Fibroblast of the aortic adventitia (primary cell): ENCODE measurements around the gene MYO18B. TPM values are rescaled to one million over a fixed set of nuclear protein-coding genes. Genes with fewer than 3 reads are reported as not detected.

Experiments
- DNase-seq: peaks from one replicate; pipeline ENCODE4 v3.0.0-alpha.2; 2010; ENCODE audit warnings: low read depth
- H3K4me3 ChIP-seq: 2 replicates; pipeline ENCODE4 v1.5.1; 2011; ENCODE audit warnings: low read depth, mild to moderate bottlenecking, control low read depth, low read length, moderate library complexity
- total RNA-seq: library from RNA; depleted of rRNA; stranded (reverse); fragments of >200 nt; gene quantifications from 2 replicates; pipeline ENCODE4 v1.2.3, GENCODE V29; 2012; ENCODE audit warnings: low replicate concordance
- TF ChIP-seq, protein P1 (sequence below): IDR thresholded peaks from 2 replicates; pipeline ENCODE4 v1.5.1; 2011; ENCODE audit warnings: mild to moderate bottlenecking, low read length, control low read depth, inconsistent platforms; ENCODE audit not compliant: insufficient read depth

MYO18B gene
- total RNA-seq, 1 donor = not detected

DNA sequence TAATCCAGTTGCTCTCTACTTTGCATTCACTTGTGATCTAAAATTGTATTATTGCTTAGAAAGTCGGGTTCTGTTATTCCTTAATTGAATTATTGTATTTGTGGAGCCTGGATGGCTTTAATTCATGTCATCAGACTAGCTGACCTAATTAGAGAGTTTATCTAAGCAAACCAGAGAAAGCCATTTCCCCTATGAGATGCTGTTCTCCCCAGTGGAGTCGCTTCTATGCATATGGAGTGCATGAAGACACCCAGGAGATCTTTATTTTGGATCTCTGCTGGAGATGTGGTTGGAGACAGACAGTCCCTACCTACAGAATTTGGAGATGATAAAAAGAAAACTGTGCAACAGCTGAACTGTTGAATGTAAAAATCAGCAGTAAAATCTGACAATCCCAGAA lies 45.2 kb upstream of the MYO18B start:
- H3K4me3 ChIP-seq = no peak overlapping the region
- TF ChIP-seq, protein P1, sequence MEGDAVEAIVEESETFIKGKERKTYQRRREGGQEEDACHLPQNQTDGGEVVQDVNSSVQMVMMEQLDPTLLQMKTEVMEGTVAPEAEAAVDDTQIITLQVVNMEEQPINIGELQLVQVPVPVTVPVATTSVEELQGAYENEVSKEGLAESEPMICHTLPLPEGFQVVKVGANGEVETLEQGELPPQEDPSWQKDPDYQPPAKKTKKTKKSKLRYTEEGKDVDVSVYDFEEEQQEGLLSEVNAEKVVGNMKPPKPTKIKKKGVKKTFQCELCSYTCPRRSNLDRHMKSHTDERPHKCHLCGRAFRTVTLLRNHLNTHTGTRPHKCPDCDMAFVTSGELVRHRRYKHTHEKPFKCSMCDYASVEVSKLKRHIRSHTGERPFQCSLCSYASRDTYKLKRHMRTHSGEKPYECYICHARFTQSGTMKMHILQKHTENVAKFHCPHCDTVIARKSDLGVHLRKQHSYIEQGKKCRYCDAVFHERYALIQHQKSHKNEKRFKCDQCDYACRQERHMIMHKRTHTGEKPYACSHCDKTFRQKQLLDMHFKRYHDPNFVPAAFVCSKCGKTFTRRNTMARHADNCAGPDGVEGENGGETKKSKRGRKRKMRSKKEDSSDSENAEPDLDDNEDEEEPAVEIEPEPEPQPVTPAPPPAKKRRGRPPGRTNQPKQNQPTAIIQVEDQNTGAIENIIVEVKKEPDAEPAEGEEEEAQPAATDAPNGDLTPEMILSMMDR = no peak
- no peak for DNase-seq

DNA sequence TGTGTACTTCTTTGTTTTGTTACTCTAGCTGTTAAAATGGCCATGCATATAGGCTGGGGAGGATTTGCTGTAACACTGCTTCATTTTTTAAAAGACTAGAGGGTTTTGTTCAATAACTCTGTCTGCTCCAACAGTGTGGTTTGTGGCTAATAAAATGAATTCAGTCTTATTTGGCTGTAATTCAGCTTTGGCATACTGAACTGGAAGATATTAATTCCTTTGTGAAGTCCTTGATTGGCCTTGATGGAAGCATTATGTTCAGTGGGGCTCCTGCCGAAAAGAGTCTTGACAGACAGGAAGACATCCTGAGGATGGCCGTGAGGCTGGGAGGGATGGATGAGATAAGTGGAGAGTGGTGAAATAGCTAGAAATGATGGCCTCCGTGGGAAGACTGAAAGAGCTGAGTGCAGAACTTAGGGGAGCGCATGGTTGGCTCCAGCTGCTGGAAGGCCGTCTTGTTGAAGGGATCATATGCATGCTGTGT lies 44.8 kb upstream of the MYO18B start:
- peak; percentile 54 for DNase-seq

DNA sequence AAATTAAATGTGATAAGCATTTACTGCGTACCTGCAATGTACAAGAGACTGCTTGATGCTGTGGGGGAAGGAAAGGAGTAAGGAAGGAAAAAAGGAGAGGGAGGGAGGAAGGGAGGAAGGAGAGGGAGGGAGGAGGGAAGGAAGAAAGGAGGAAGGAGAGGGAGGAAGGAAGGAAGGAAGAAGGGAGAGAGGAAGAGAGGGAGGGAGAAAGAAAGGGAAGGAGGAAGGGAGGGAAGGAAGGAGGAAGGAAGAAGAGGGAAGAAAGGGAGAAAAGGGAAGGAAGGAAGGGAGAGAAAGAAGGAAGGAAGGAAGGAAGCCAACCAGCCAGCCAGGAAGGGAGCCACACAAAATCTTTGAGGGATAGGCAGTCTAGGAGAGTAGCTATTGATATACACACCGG lies 44.0 kb upstream of the MYO18B start:
- TF ChIP-seq, protein P1 = no peak
- no peak overlapping the region for H3K4me3 ChIP-seq
- no peak for DNase-seq

More for the DNA sequence above, 44.8 kb upstream of the MYO18B start:
- no peak overlapping the region for H3K4me3 ChIP-seq
- TF ChIP-seq, protein P1 = no peak

DNA sequence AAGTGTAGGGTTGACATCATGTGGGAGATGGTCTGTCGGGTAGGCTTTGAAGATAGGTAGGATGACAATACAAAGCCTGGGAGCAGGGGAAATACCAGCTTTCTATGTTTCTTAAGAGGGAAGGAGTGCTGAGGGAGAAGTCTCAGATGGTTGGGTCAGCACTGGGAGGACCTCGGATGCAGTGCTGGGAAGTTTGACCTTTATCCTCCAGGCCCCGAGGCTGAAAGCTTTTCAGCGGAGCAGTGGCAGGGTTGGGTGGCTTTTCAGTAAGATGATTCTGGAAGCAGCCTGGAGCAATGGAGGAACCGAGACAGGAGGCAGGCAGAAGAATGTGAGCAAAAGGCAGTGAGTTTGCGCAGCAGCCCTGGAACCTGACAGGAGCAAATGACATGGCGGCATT lies 43.5 kb upstream of the MYO18B start:
- DNase-seq = no peak
- no peak overlapping the region for H3K4me3 ChIP-seq
- TF ChIP-seq, protein P1 = no peak

DNA sequence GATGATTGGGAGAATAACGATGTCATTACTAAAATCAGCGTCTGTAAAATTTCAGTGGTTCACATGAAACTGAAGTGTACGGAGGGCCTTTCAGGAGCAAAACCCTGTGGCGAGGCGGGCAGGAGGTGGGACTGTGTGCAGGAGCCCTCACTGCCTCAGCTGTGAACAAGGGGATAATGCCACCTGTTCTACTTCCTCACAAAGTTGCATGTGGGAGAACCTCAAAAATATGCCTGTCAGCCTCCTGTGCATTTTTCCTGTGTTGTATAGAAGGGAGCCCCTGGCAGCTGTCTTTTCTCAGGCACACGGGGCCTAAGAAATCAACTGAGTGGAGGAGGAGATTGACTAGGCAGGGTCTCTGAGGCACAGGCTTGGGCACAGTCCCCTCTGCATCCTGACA lies 43.0 kb upstream of the MYO18B start:
- H3K4me3 ChIP-seq = no peak overlapping the region
- no peak for DNase-seq
- TF ChIP-seq, protein P1 = no peak

DNA sequence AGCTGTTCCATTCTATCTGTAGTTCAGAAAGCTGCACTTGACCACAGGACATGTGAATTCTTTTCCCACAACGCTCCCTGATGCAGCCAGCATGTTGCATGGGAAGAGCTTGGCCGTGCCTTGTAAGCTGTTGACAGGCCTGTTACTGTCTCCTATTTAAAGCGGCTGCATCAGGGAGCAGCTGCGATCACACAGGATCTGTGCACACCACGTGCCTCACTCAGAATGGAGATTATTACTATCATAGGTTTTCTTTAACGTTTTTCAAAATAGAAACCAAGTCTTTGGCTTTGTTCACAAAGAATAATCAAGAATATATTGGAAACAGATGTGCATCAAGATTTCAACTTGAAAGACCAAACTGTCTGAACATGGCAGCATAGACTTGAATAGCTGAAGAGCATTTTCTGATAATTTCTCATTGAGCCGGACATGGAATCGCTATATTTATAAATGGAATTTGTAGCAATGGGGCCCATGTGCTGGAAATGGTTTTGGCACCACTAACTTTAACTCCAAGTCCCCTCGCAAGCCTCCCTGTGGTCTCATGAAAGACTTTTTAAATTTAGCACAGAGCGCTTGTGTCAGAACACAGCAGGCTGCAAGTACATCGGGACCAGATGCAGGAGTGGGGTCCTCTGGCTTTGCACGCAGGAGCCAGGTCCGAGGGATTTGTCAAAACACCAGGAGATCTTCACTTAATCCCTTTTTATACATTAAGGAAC lies 40.8 kb upstream of the MYO18B start:
- peak; percentile 78 for DNase-seq
- H3K4me3 ChIP-seq = no peak overlapping the region
- TF ChIP-seq, protein P1 = no peak
